A549 treated with Mapracorat at 1 μM for 4 hours (cell line): ENCODE measurements around the gene GRB7. TPM values are rescaled to one million over a fixed set of nuclear protein-coding genes. Genes with fewer than 3 reads are reported as not detected.

Source experiments
- total RNA-seq: library from RNA; stranded (reverse); fragments of 200-300 nt; extraction: Qiagen RNA extraction; gene quantifications from 5 replicates; pipeline ENCODE4 v1.2.3, GENCODE V29; 2022

The GRB7 gene
- total RNA-seq = 3.0 to 4.9 TPM (median 4.4 TPM) in 5 replicates

DNA sequence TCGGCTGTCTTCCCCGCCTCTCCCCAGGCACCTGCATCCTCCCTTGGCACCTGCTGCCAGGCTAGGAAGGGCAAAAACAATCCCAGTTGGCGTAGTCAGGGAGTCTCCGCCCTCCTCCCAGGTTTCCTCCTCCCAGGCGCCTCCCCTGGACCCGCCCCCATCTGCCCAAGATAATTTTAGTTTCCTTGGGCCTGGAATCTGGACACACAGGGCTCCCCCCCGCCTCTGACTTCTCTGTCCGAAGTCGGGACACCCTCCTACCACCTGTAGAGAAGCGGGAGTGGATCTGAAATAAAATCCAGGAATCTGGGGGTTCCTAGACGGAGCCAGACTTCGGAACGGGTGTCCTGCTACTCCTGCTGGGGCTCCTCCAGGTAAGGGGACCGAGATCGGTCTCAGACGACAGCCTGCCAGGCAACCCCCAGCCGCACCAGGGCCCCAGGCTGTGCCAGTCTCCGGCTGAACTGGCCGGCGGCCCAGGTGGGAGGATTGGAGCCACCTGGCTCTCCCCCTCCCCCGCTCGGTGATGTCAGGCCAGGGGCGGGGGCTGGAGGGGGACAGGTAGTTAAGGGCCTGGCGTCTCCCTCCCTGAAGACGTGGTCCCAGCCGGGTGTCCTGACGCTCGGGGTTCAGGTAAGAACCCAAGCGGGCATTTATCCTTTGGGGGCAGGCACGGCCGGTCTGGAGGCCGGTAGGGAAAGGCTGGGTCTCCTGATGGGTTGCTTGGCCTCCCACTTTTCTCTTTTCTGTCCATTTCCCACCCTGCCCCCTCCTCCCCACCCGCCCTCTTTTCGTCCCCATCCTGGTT, at the start of gene GRB7:
TSS of gene GRB7 (plus strand) at position 179 of the 808 bp plus-strand sequence. CDS start 4,364 bp downstream, outside the sequence.

DNA sequence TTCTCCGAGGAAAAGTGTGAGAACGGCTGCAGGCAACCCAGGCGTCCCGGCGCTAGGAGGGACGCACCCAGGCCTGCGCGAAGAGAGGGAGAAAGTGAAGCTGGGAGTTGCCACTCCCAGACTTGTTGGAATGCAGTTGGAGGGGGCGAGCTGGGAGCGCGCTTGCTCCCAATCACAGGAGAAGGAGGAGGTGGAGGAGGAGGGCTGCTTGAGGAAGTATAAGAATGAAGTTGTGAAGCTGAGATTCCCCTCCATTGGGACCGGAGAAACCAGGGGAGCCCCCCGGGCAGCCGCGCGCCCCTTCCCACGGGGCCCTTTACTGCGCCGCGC, 38.0 kb upstream of the GRB7 start, which contains the start of gene ERBB2:
TSS of gene ERBB2 (plus strand) at position 247 of the 330 bp plus-strand sequence. CDS start 175 bp downstream, outside the sequence.

DNA sequence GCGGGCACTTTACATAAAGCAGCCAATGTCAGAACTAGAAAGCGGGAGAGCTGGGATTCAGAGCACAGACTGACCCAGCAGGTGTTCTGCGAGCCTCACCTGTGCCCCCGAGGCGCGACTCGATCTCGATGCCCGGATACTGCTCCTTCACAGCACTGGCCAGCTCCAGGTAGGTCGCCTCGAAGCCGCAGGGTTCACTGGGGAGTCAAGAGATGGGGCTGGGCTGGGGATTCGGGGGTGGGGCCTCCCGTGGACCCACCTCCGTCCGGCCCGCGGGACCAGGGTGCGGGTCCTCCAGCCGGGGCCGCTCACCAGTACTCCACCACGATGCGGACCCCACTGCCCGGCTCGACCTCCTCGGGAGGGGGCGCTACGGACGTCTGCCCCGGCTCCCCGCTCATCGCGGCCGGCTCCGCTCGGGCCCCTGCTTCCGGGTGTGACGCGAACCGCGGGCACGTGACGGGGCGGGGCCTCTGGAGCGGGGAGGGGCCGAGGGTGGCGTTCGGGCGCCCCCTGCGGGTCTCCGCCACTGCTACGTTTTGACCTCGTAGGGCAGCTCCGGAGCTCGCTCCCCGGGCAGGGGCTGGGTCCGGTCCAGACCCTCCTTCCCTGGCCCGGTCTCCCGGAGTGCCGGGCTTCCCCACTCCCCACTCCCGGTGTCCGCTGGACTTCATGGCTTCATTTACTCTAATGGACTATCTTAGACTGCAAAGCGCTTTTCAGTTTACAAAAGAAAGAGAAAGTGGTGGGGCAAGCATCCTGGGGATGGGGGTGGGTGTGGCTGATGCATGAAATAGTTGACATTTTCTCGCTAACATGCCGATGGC, 7.4 kb upstream of the GRB7 start, which contains the start of gene MIEN1:
TSS of gene MIEN1 (minus strand) at position 438 of the 827 bp plus-strand sequence. CDS start at position 401, 37 bp downstream.

Other genes starting within 250 kb of the GRB7 start
- 0.08 TPM in 1 of 5 replicates, not detected in the others for gene NEUROD2, start 130.0 kb upstream of the GRB7 start, total RNA-seq
- gene PPP1R1B, start 111.0 kb upstream of the GRB7 start, total RNA-seq = 0.11 to 0.12 TPM (median 0.11 TPM) in 3 of 5 replicates, not detected in the others
- gene STARD3, start 100.8 kb upstream of the GRB7 start, total RNA-seq = 41.7 to 55.4 TPM (median 54.8 TPM) in 5 replicates
- gene TCAP, start 72.6 kb upstream of the GRB7 start, total RNA-seq = 0.74 to 1.4 TPM (median 0.90 TPM) in 5 replicates
- 0.27 to 0.68 TPM (median 0.33 TPM) in 4 of 5 replicates, not detected in the other for gene PNMT, start 69.5 kb upstream of the GRB7 start, total RNA-seq
- gene PGAP3, start 49.9 kb upstream of the GRB7 start, total RNA-seq = 7.3 to 8.5 TPM (median 8.2 TPM) in 5 replicates
- gene ERBB2, start 37.9 kb upstream of the GRB7 start, total RNA-seq = 26.2 to 34.3 TPM (median 33.5 TPM) in 5 replicates
- gene MIEN1, start 7.4 kb upstream of the GRB7 start, total RNA-seq = 84.6 to 98.6 TPM (median 92.9 TPM) in 5 replicates
- not detected in 5 replicates for gene IKZF3, start 126.4 kb downstream of the GRB7 start, total RNA-seq
- gene ZPBP2, start 130.3 kb downstream of the GRB7 start, total RNA-seq = not detected in 5 replicates
- 1.0 to 2.5 TPM (median 2.1 TPM) in 5 replicates for gene GSDMB, start 180.7 kb downstream of the GRB7 start, total RNA-seq
- gene ORMDL3, start 189.7 kb downstream of the GRB7 start, total RNA-seq = 29.3 to 44.6 TPM (median 41.0 TPM) in 5 replicates
- not detected in 5 replicates for gene LRRC3C, start 189.8 kb downstream of the GRB7 start, total RNA-seq
- not detected in 5 replicates for gene GSDMA, start 225.1 kb downstream of the GRB7 start, total RNA-seq
- gene PSMD3, start 242.9 kb downstream of the GRB7 start, total RNA-seq = 149 to 176 TPM (median 172 TPM) in 5 replicates